HG02588 (cell line): Measurements from ENCODE around the gene PCLAF.
"Not testable (repeated sequence)": the region's sequence is repeated elsewhere in the genome, so short reads cannot be mapped to it uniquely, and the experiment has no call there.

Experiments used
- ATAC-seq: cut with Tn5 transposase; IDR thresholded peaks from one replicate; pipeline ENCODE4 v1.9.1; 2021; ENCODE audit warnings: mild to moderate bottlenecking, moderate library complexity; ENCODE audit not compliant: unreplicated experiment

The PCLAF gene

DNA sequence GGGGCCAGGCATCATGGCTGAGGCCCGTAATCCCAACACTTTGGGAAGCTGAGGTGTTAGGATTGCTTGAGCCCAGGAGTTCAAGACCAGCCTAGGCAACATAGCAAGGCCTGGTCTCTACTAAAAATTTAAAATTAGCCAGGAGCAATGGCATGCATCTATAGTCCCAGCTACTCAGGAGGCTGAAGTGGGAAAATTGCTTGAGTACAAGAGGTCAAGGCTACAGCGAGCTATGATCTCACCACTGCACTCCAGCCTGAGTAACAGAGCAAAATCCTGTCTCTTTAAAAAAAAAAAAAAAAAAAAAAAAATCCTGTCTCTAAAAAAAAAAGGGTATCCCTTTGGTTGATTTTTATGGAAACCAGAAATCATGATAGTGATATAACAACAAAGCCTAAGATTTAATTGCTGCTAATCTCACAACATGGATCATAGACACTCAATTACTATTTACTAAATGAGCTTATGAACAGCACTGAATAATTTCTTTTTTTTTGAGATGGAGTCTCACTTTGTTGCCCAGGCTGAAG, 12.1 kb downstream of the PCLAF start:
- no peak for ATAC-seq

DNA sequence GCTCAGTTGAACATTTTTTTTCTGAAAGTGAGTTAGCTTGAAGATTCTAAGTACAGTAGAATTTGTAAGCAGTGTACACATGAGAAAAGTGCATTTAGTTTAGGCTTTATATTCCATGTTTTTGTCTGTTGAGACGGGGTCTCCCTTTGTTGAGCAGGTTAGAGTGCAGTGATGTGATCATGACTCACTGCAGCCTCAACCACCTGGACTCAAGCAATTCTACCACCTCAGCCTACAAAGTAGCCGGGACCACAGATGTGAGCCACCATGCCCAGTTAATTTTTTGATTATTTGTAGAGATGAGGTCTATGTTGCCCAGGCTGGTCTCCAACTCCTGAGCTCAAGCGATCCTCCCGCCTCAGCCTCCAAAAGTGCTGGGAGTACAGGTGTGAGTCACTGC, 20.0 kb downstream of the PCLAF start:
- ATAC-seq: no peak

DNA sequence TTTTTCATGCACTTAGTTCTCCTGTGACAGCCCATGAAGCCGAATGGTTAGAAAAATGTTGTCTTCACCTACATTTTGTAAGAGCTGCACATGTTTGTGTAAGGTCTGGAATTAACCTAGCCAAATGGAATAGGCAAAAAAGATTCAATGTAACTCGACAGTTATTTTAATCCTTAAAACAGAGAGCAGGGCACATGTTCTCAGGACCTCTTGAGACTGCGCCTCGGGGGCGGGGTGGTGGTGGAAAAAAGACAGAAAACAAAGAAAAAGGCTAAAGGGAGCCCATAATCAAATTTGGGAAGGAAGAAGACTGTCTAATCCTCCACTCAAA, 24.6 kb downstream of the PCLAF start:
- ATAC-seq: no peak

DNA sequence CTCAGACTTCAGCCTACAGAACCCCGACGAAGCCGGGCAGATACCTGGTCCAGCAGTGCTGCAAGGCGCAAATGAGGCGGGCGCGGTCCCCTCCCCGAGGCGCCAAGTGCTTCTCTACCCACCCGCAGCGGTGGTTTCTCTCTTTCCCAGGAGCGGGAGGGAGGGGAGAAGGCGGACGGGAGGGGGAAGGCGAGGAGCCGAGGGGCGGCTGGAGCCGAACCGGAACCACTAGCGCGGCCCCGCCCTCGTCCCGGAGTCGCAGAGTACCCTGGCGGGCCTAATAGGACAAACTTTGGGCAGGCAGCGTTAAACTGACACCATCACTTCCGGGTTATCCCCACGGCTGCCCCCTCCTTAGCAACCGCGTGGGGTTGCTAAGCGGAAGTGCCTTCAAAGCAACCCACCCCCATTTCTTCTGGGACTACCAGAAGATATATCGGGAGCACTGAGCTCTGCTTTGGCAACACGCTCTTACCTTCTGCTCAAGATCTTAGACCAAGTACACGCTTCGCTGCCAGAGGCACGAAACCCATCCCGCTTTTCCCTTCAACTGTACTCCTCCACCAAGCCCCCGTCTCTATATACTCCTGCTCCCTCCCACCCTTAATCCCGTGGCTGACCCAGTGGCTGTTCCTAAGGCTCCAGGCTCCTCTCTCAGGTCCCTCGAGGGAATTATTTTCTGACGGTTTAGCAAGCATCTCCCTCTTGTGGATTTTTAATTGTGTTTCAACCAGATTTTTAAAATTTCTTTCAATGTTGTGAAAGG, 25.1 kb downstream of the PCLAF start, which contains the start of gene CSNK1G1:
Gene CSNK1G1, minus strand, starts transcription at position 230 of the 766 bp plus-strand sequence. CDS start 55,674 bp downstream, outside the sequence.
- peak; percentile 96 for ATAC-seq

DNA sequence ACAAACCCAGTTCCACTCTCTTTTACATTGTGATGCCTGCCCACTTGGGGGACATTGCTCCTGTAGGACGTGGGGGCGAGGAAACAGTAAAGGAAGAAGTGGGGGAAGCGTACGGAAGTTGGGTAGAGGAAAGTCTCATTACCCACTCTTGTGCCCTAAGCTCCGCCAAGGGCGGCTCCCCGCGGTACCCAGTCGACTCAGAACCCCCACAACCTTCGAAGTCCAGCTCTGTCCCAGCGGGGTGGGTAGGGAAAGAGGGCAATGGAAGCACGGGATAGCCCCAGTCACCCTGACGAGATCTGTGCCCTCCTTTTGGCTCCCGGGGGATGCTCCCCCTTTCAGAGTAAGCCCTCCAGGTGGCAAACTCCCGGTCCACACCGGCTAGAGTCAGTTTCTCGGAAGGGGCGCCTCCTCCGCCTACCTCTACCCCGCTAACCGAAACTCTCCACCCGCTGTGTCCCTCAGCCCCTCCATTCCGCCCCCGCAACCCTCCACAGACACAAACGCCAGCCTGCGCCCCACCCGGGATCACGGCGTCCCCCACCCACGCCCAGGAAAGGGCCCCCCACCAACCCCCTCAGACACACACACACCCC, 25.8 kb downstream of the PCLAF start:
- peak; percentile 4 for ATAC-seq

DNA sequence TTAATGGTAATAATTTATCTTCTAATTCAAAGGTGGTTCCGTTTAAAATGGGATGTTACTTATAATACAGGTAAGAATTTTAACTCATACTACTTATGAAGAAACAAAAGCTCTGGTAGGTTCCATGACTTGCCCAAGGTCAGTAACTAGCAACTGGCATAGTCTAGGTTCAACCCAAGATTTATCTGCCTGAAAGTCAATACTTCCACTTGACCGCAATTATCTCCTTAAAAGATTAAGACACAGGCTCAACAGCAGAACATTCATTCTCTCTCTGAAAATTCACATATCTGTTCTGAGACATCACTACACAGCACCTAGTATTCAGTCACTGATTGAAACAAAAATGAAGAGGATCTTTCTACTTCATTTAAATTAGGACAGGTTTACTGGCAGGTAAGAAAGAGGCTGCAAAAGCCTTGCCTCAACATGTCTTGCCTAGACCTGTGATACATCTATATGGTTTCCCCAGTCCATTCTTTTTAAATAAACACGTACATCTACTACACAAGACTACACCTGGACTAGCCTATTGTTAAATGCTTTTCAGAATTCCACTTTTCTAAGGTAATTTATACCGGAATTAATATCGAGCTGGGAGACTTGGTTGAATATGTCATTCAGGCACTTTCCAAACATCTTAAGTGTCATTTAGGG, 26.4 kb downstream of the PCLAF start:
- ATAC-seq: no peak

DNA sequence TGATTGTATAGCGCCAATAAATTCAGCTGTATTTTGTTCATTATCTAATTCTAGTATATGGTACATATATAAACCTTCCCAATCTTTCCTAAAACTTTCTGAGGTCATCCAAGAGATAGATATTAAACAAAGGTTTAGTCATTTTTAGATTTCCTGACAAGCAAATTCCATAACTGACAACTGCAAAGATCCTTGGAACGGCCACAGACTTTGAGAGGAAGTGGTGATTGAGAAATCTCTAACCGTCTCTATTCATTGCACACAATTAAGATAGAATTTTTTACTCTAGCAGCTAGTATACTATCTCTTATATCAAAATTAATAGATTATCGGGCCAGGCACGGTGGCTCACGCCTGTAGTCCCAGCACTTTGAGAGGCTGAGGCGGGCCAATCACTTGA, 30.0 kb downstream of the PCLAF start:
- no peak for ATAC-seq

DNA sequence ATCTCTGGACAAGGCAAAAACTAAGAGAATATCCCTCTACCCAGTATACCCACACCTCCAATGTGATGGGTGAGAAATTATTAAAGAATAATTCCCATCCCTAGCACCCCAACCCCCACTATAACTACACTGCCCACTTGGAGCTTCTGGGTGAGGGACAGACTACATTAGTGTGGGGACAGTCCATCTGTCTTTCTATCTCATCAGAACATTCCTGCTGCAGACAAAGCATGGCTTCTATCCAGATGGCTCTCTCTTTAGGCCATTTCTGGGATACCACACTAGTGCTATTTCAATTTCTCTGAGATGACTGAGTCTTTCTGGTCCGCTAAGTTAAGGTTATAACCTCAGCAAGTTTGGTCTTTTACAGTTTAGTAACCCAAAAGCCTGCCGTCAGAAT, 31.9 kb downstream of the PCLAF start:
- ATAC-seq: no peak

DNA sequence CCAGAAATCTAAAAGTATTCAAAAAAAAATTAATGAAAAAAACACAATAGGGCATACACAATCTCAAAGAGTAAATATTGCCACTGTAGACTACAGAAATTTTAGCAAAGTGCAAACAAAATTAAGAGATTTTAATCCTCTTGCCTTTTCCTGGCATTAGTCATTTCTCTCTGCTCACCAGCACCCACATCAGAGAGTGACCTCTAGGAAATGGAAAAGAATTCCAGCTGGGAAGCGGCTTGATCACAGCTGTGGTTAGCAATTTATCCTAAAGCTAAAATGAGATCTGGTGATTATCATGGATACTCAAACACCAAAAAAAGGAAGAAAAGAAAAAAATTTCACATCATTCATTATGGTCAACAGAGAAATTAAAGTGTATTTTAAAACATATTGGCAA, 32.8 kb downstream of the PCLAF start:
- ATAC-seq: no peak

DNA sequence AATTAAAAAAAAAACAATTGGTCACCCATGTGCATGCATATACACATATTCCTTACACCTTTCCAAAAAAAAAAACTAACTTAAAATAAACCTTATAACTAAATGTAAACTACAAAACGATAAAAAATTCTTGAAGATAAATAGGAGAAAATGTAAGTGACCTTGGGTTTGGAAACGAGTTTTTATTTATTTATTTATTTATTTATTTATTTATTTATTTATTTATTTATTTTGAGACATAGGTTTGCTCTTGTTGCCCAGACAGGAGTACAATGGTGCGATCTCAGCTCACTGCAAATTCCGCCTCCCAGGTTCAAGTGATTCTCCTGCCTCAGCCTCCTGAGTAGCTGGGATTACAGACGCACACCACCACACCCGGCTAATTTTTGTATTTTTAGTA, 35.0 kb downstream of the PCLAF start:
- not testable (repeated sequence) for ATAC-seq

DNA sequence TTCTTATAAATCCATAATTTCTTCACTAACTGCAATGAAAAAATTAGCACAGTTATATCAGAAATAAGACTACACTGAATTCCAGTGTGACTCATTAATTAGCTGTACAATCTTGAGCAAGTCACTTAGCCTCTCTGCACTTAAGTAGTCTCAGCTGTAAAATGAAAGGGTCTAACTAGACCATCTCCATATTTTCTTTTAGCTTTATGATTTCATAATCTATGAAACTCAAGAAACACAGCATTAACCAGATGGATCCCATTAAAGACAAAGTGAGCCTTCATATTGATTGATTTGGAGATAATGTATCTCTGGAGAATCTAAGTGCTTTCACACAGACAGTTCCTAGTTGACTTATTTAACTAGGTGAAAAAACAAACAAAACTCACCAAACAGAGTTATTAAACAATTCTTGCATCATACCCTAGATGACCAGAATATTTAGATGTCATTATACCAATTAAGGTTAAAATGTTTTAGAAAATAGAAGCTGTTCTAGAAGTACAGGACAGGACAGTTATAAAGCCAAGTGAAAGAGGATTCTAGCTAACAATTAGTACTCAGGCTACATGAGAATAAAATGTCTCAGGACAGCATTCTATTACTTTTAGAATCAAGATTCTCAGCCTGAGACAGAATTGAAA, 36.5 kb downstream of the PCLAF start:
- ATAC-seq: no peak

DNA sequence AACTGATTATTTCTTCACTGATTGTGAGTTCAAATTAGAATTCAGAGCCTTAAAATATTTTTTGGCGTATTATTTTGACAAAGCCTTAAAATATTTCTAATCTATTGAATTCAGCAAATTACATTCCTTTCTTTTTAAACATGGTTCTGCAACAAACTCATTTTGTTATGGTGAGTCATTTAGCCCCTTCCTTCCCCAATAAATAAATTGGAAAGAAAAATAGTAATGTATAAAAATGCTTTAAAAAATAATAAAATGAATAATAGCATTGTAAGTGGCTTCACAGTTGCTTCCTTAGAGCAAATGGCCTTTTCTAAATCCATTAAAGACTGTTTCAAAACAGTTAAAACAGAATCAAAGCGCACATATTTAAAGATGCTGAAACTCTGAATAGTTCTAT, 37.4 kb downstream of the PCLAF start:
- ATAC-seq: no peak

DNA sequence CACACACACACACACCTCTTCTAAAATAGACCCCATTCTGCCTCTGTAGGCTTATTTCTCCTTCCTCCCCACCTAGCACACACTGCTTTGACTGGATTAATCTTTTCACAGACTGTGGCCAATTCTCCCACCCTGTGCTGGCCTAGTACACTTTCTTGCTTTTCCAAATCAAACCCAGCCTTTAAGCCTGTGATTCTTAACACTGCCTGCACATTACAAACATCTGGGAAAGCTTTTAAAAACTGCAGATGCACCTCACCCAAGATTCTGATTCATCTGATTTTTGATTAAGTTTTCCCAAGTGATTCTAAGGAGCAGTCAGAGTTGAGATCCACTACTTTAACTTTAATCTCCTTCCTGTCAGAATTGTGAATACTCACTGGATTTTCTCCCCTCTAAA, 38.0 kb downstream of the PCLAF start:
- no peak for ATAC-seq

DNA sequence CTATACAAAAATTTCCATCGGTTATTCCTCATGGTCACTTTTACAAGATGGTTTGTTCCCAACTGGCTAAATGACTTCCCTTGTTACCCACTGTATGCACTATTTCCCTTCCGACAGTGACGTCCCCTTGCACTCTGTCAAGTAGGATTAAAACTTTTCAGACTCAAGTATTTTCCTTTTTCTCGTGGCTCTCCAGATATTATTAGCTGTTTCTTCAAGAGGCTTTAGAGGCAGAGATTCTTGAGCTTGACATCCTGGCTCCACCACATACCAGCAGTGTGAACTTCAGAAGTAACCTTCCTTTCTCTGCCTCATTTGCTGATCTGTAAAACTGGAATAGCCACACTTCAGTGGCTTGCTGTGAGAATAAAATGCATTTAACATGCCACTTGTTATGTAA, 39.3 kb downstream of the PCLAF start:
- ATAC-seq: no peak

DNA sequence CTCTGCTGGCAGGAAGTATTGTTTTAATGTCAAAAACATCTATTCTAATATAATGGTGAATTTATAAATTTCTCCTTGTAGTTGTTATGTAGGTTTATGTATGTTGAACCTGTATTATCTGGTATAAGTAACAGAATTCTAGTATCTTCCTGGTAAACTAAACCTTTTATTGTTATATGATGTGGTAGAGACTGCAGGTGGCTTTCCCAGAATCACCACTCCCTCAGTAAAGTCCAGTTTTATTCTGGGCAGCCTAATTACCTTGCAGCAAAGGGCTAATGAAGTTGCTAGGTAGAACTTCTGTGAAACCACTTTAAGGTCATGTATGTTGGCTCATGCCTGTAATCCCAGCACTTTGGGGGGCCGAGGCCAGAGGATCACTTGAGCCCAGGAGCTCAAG, 40.9 kb downstream of the PCLAF start:
- ATAC-seq: no peak

DNA sequence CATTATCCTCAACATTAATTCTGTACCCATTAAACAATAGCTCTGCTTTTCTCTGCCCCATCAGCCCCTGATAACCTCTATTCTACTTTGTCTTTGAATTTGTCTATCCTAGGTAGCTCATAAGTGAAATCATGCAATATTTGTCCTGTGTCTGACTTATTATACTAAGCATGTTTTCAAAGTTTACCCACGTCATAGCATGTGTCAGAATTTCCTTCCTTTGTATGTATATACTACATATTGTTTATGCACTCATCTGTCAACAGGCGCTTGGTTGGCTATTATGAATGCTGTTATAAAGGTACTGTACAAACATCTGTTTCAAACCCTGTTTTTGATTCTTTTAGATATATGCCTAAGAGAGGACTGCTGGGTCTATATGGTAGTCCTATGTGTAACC, 43.5 kb downstream of the PCLAF start:
- no peak for ATAC-seq

DNA sequence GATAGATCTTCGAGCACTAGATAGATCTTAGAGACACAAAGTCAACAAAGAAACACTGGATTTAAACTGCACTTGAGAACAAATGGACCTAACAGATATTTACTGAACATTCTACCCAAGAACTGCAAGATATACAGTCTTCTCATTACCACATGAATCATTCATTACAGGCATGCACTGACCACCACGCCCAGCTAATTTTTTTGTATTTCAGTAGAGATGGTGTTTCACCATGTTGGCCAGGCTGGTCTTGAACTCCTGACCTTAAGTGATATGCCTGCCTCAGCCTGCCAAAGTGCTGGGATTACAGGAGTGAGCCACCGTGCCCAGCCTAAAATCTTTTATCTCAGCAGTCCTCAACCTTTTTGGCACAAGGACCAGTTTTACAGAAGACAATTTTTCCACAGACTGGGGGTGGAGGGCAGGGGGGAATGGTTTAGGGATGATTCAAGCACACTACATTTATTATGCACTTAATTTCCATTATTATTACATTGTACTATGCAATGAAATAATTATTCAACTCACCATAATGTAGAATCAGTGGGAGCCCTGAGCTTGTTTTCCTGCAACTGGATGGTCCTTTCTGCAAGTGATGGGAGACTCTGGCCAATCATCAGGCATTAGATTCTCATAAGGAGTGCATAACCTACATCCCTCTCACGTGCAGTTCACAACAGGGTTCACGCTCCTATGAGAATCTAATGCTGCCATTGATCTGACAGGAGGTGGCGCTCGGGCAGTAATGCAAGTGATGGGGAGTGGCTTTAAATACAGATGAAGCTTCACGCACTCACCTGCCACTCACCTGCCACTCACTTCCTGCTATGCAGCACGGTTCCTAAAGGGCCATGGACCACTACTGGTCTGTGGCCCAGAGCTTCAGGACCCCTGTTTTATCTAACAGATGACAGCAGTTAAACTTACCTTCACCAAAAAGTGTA, 47.0 kb downstream of the PCLAF start:
- ATAC-seq: no peak

DNA sequence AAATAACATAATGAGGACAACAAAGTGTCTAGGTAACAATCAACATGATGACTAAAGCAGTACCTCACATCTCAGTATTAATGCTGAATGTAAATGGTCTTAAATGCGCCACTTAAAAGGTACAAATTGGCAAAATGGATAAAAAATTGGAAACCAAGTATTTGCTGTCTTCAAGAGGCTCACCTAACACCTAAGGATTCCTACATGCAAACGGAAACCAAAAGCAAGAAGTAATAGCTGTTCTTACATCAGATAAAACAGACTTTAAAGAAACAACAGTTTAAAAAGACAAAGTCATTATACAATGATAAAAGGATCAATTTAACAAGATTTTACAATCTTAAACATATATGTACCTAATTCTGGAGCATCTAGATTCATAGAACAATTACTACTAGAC, 47.7 kb downstream of the PCLAF start:
- no peak for ATAC-seq

DNA sequence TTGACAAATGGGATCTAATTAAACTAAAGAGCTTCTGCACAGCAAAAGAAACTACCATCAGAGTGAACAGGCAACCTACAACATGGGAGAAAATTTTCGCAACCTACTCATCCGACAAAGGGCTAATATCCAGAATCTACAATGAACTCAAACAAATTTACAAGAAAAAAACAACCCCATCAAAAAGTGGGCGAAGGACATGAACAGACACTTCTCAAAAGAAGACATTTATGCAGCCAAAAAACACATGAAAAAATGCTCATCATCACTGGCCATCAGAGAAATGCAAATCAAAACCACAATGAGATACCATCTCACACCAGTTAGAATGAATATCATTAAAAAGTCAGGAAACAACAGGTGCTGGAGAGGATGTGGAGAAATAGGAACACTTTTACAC, 49.6 kb downstream of the PCLAF start:
- not testable (repeated sequence) for ATAC-seq

DNA sequence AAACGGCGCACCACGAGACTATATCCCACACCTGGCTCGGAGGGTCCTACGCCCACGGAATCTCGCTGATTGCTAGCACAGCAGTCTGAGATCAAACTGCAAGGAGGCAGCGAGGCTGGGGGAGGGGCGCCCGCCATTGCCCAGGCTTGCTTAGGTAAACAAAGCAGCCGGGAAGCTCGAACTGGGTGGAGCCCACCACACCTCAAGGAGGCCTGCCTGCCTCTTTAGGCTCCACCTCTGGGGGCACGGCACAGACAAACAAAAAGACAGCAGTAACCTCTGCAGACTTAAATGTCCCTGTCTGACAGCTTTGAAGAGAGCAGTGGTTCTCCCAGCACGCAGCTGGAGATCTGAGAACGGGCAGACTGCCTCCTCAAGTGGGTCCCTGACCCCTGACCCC, 54.3 kb downstream of the PCLAF start:
- not testable (repeated sequence) for ATAC-seq
